Activated CD4-positive, alpha-beta memory T cell treated with anti-CD3 and anti-CD28 coated beads for 36 hours (primary cell): Measurements from ENCODE around the gene SPDYE4. TPM values are rescaled to one million over a fixed set of nuclear protein-coding genes. Genes with fewer than 3 reads are reported as not detected.

Experiments used
- CTCF ChIA-PET: fragments of 350-600 bp; sonication (Branson Sonifier 250); formaldehyde crosslinking; loops from one replicate; lab custom pipeline; 2021; ENCODE audit warnings: antibody characterized with exemption, inconsistent platforms; lab: Charles Lee
- POLR2A ChIA-PET: fragments of 350-600 bp; sonication (Branson Sonifier 250); formaldehyde crosslinking; loops from one replicate; lab custom pipeline; 2021; ENCODE audit warnings: antibody characterized with exemption; lab: Charles Lee
- DNase-seq: peaks from one replicate; pipeline ENCODE4 v3.0.0-alpha.2; 2020
- H3K27ac Mint-ChIP-seq: one replicate; pipeline ENCODE4 v1.8.0; 2021; ENCODE audit warnings: mixed read lengths
- H3K27me3 Mint-ChIP-seq: one replicate; pipeline ENCODE4 v1.8.0; 2021; ENCODE audit warnings: mixed read lengths
- H3K36me3 Mint-ChIP-seq: one replicate; pipeline ENCODE4 v1.8.0; 2021; ENCODE audit warnings: mixed read lengths
- H3K4me1 Mint-ChIP-seq: one replicate; pipeline ENCODE4 v1.8.0; 2021; ENCODE audit warnings: low read depth, mixed read lengths
- H3K4me3 Mint-ChIP-seq: one replicate; pipeline ENCODE4 v1.8.0; 2021; ENCODE audit warnings: mild to moderate bottlenecking, mixed read lengths
- H3K9me3 Mint-ChIP-seq: one replicate; pipeline ENCODE4 v1.8.0; 2021; ENCODE audit warnings: mixed read lengths
- intact Hi-C: fragments of 100-400 bp; cut with micrococcal nuclease; formaldehyde crosslinking; loops from one replicate; pipeline ENCODE4 v1.15.1; 2023
- total RNA-seq, 2 experiments: library from RNA; stranded (reverse); gene quantifications; one replicate each; pipeline ENCODE4 v1.2.3, GENCODE V29; 2021

The SPDYE4 gene
- total RNA-seq, 2 experiments from 2014 or later: not detected

- H3K9me3 Mint-ChIP-seq: peaks cover 8% of the 10 kb centered on the region
- intact Hi-C loops: no loop called here
- POLR2A ChIA-PET: no interaction called here
Measured at GRCh38 chr17:8776881-8777280, 18.5 kb upstream of the SPDYE4 start.

GRCh38 chr17:8776248-8776647 lies 17.9 kb upstream of the SPDYE4 start:
- Mint-ChIP-seq H3K36me3 (no peaks in the 10 kb centered on the region), H3K27me3 (peaks cover 16% of the 10 kb centered on the region), H3K27ac (no peak overlapping the region), H3K9me3 (peaks cover 8% of the 10 kb centered on the region), H3K4me1 (no peaks in the 10 kb centered on the region), H3K4me3 (no peak overlapping the region)
- intact Hi-C loops: no loop called here
- ChIA-PET CTCF (interaction anchor here (0.7 to 1.7 kb wide), 2 partner anchors 10 to 305 kb away, joined by 3 to 10 read pairs; no protein-coding TSS in a partner anchor), POLR2A (no interaction called here)
- no peak for DNase-seq

More at GRCh38 chr17:8776881-8777280, 18.5 kb upstream of the SPDYE4 start:
- CTCF ChIA-PET: interaction anchor here (0.7 to 1.7 kb wide), 2 partner anchors 9 to 304 kb away, joined by 3 to 10 read pairs; no protein-coding TSS in a partner anchor
- Mint-ChIP-seq H3K4me1 (no peaks in the 10 kb centered on the region), H3K27me3 (peaks cover 16% of the 10 kb centered on the region), H3K4me3 (no peak overlapping the region), H3K27ac (no peak overlapping the region), H3K36me3 (no peaks in the 10 kb centered on the region)
- no peak for DNase-seq

GRCh38 chr17:8766731-8767130 lies 8.4 kb upstream of the SPDYE4 start:
- no peaks in the 10 kb centered on the region for H3K9me3 Mint-ChIP-seq
- POLR2A ChIA-PET: no interaction called here
- H3K4me1 Mint-ChIP-seq: no peaks in the 10 kb centered on the region
- no peak overlapping the region for H3K4me3 Mint-ChIP-seq
- H3K36me3 Mint-ChIP-seq: no peaks in the 10 kb centered on the region
- intact Hi-C loops: no loop called here
- no peak for DNase-seq
- H3K27me3 Mint-ChIP-seq: no peaks in the 10 kb centered on the region
- no peak overlapping the region for H3K27ac Mint-ChIP-seq
- CTCF ChIA-PET: interaction anchor here (1.5 kb wide), 1 partner anchor 18 kb away, joined by 8 read pairs; no protein-coding TSS in a partner anchor

DNA sequence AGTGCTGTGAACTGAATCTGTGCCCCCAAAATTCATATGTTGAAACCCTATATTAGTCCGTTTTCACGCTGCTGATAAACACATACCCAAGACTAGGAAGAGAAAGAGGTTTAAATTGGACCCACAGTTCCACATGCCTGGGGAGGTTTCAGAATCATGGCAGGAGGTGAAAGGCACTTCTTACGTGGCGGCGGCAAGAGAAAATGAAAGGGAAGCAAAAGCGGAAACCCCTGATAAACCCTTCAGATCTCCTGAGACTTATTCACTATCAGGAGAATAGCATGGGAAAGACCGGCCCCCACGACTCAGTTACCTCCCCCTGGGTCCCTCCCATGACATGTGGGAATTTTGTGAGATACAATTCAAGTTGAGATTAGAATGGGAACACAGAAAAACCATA lies 3.7 kb upstream of the SPDYE4 start:
- Mint-ChIP-seq H3K36me3 (no peaks in the 10 kb centered on the region), H3K27me3 (no peaks in the 10 kb centered on the region), H3K27ac (no peak overlapping the region), H3K4me1 (no peaks in the 10 kb centered on the region), H3K9me3 (no peaks in the 10 kb centered on the region), H3K4me3 (no peak overlapping the region)
- ChIA-PET CTCF (interaction anchor here (1.6 kb wide), 1 partner anchor 24 kb away, joined by 5 read pairs; no protein-coding TSS in a partner anchor), POLR2A (no interaction called here)
- intact Hi-C loops: no loop called here
- DNase-seq: no peak

DNA sequence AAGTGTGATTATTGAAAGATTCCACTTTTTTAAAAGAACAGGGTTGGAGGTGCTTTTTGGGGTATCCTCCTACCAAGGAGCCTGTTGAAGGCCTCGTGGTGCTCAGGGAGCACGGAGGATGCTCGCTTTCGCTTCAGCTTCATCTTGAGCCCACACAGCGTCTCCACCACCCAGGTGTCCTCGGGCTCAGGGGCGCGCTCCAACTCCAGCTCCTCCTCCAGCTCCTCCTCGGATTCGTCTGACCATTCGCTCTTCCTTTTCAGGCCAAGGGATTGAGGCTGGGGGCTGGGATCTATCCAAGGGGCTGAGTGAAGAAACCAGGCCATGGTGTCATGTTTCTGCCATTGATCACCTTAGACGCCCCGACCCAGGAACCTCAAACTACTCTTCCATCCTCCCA lies 1.2 kb downstream of the SPDYE4 start:
- intact Hi-C loops: no loop called here
- Mint-ChIP-seq H3K36me3 (no peaks in the 10 kb centered on the region), H3K27ac (no peak overlapping the region), H3K4me3 (no peak overlapping the region), H3K27me3 (peaks cover 8% of the 10 kb centered on the region), H3K9me3 (no peaks in the 10 kb centered on the region), H3K4me1 (no peaks in the 10 kb centered on the region)
- DNase-seq: no peak
- CTCF ChIA-PET: interaction anchor here (0.6 kb wide), 1 partner anchor 38 kb away, joined by 3 read pairs; no protein-coding TSS in a partner anchor
- POLR2A ChIA-PET: no interaction called here

DNA sequence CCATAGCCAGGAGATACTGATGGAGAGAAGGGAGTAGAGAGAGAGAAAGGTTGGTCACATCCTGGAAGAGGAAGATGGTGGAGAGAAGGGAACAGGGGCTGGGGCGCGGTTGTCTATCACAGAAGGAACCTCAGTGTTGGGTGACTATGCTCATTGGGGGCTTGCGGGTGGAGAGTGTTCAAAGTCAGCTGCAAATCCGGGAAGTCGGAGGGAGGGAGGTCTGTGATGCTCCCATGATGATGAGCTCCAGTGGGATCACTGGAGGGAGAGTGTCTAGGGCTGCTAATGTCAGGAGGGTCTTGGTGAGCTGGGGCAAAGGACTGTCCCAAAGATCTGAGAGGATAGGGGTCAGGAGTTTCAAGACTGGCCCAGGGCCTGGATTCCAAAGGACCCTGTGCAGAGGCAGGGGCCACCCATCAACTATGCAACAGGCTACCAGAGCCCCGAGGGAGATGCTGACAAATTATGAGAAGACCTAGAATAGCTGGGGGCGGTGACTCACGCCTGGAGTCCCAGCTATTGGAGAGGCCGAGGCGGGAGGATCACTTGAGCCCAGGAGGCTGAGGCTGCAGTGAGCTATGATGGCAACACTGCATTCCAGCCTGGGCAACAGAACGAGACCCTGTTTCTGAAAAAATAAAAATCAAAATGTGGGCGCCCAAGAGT lies 2.6 kb downstream of the SPDYE4 start:
- intact Hi-C loops: no loop called here
- POLR2A ChIA-PET: no interaction called here
- no peak for DNase-seq
- Mint-ChIP-seq H3K9me3 (no peaks in the 10 kb centered on the region), H3K27me3 (peaks cover 8% of the 10 kb centered on the region), H3K4me3 (no peak overlapping the region), H3K27ac (no peak overlapping the region), H3K4me1 (no peaks in the 10 kb centered on the region), H3K36me3 (no peaks in the 10 kb centered on the region)
- CTCF ChIA-PET: interaction anchor here (1.5 kb wide), 1 partner anchor 29 kb away, joined by 6 read pairs; no protein-coding TSS in a partner anchor

- no peaks in the 10 kb centered on the region for H3K9me3 Mint-ChIP-seq
- ChIA-PET POLR2A (no interaction called here), CTCF (interaction anchor here (1.3 kb wide), 1 partner anchor 9 kb away, joined by 5 read pairs; no protein-coding TSS in a partner anchor)
- H3K4me1 Mint-ChIP-seq: no peaks in the 10 kb centered on the region
- H3K4me3 Mint-ChIP-seq: no peak overlapping the region
- no peak for DNase-seq
- intact Hi-C loops: loop anchor here (1.0 to 5.0 kb wide), 2 partner anchors 140 to 242 kb away; no protein-coding TSS in a partner anchor
- H3K36me3 Mint-ChIP-seq: no peaks in the 10 kb centered on the region
- peaks cover 8% of the 10 kb centered on the region for H3K27me3 Mint-ChIP-seq
- no peak overlapping the region for H3K27ac Mint-ChIP-seq
Measured at GRCh38 chr17:8754890-8755289, 3.5 kb downstream of the SPDYE4 start.

GRCh38 chr17:8753976-8754440 lies 4.3 kb downstream of the SPDYE4 start:
- intact Hi-C loops: loop anchor here (1.0 to 5.0 kb wide), 2 partner anchors 141 to 243 kb away; no protein-coding TSS in a partner anchor
- Mint-ChIP-seq H3K4me1 (no peaks in the 10 kb centered on the region), H3K9me3 (no peaks in the 10 kb centered on the region), H3K27me3 (peaks cover 8% of the 10 kb centered on the region), H3K4me3 (no peak overlapping the region), H3K27ac (no peak overlapping the region), H3K36me3 (no peaks in the 10 kb centered on the region)
- ChIA-PET POLR2A (no interaction called here), CTCF (interaction anchor here (0.7 to 1.3 kb wide), 3 partner anchors 8 to 141 kb away, joined by 3 to 6 read pairs (median 5); no protein-coding TSS in a partner anchor)
- no peak for DNase-seq

DNA sequence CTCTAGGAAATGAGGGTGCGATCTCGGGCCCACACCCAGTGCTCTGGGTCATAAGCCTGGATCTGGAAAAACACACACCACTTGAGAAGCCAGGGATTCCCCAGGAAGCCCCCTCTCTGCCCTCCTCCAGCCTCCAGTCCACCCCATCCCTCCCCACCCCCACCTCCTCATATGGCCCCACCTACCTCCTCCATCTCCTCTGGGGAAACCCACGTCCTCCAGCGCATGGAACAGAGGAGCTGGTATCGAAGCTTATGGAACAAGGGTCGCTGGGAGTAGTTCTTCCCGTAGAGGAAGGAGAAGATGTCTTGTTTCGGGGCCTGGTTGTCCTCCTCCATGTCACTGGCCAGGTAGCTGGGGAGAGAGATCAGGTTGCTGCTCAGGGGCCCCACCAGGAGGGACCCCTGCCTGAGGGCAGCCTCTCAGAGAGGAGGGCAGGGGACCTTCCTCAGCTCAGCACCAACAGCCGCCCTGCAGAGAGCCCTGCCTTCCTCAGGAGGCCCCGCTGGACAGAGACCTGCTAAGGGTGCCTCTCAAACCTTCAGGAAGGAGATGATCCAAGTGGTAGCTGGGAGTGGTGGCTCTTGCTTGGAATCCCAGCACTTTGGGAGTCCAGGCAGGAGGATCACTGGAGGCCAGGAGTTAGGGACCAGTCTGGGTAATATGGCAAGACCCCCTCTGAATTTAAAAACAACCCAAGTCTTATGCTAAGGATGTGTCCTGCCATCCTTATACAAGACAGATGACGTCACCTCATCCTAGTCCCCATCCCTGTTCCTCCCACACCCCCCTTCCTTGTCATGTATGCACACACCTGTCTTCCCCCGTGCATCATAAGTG lies 5.0 kb downstream of the SPDYE4 start:
- no peak for DNase-seq
- Mint-ChIP-seq H3K4me1 (no peaks in the 10 kb centered on the region), H3K27me3 (peaks cover 8% of the 10 kb centered on the region), H3K36me3 (no peaks in the 10 kb centered on the region), H3K9me3 (no peaks in the 10 kb centered on the region), H3K4me3 (no peak overlapping the region), H3K27ac (no peak overlapping the region)
- intact Hi-C loops: loop anchor here (5.0 kb wide), 1 partner anchor 244 kb away; no protein-coding TSS in a partner anchor
- POLR2A ChIA-PET: no interaction called here
- CTCF ChIA-PET: interaction anchor here (1.1 to 3.8 kb wide), 2 partner anchors 32 to 142 kb away, joined by 6 to 17 read pairs; no protein-coding TSS in a partner anchor

GRCh38 chr17:8749616-8750015 lies 8.7 kb downstream of the SPDYE4 start:
- peaks cover 2% of the 10 kb centered on the region for H3K27me3 Mint-ChIP-seq
- H3K4me1 Mint-ChIP-seq: peaks cover 2% of the 10 kb centered on the region
- POLR2A ChIA-PET: no interaction called here
- H3K27ac Mint-ChIP-seq: no peak overlapping the region
- no peaks in the 10 kb centered on the region for H3K36me3 Mint-ChIP-seq
- no peak for DNase-seq
- CTCF ChIA-PET: interaction anchor here (3.8 kb wide), 1 partner anchor 36 kb away, joined by 17 read pairs; no protein-coding TSS in a partner anchor
- H3K4me3 Mint-ChIP-seq: no peak overlapping the region
- intact Hi-C loops: loop anchor here (5.0 kb wide), 1 partner anchor 248 kb away; no protein-coding TSS in a partner anchor
- H3K9me3 Mint-ChIP-seq: no peaks in the 10 kb centered on the region

- Mint-ChIP-seq H3K27me3 (no peaks in the 10 kb centered on the region), H3K4me1 (peaks cover 6% of the 10 kb centered on the region), H3K9me3 (no peaks in the 10 kb centered on the region), H3K4me3 (no peak overlapping the region), H3K36me3 (no peaks in the 10 kb centered on the region), H3K27ac (no peak overlapping the region)
- intact Hi-C loops: loop anchor here (2.0 kb wide), 1 partner anchor 175 kb away; no protein-coding TSS in a partner anchor
- CTCF ChIA-PET: interaction anchor here (3.8 kb wide), 1 partner anchor 337 kb away, joined by 63 read pairs; no protein-coding TSS in a partner anchor
- DNase-seq: no peak
- POLR2A ChIA-PET: no interaction called here
Measured at GRCh38 chr17:8747742-8748141, 10.6 kb downstream of the SPDYE4 start.
